ENCODE measurements around the gene SPTBN1. TPM values are rescaled to one million over a fixed set of nuclear protein-coding genes. Genes with fewer than 3 reads are reported as not detected.

SPTBN1 gene
- total and polyA plus RNA-seq, 3 donors from 2014 or later: 143 to 366 (median 278) TPM

GRCh38 chr2:54424555-54425163, 31.5 kb upstream of the SPTBN1 start:
- H3K27me3 ChIP-seq: no peaks in the 10 kb centered on the region
- H3K4me1 ChIP-seq: peaks cover 25% of the 10 kb centered on the region
- H3K36me3 ChIP-seq (ENCODE audit: low read depth, missing control alignments): no peaks in the 10 kb centered on the region
- no peak for DNase-seq
- H3K27ac ChIP-seq: no peak overlapping the region
- H3K4me3 ChIP-seq: no peak overlapping the region
- intact Hi-C loops (cut with DNase I; ENCODE audit: low total_unique reads): no loop called here
- WGBS, 2 donors: 63 to 65% methylated on average over 7 of the region's 7 CpGs
- no peaks in the 10 kb centered on the region for H3K9me3 ChIP-seq
- TF ChIP-seq POLR2A (IDR thresholded peaks at IDR 0.05) (no peak), CTCF (IDR thresholded peaks at IDR 0.05) (no peak)

GRCh38 chr2:54428108-54428831, 27.9 kb upstream of the SPTBN1 start:
- Histone ChIP-seq H3K9me3 (no peaks in the 10 kb centered on the region), H3K4me3 (no peak overlapping the region), H3K36me3 (ENCODE audit: low read depth, missing control alignments) (no peaks in the 10 kb centered on the region), H3K27me3 (no peaks in the 10 kb centered on the region), H3K27ac (peak overlapping the region in 1 of 2 donors; percentile 56), H3K4me1 (peaks cover 48% of the 10 kb centered on the region)
- intact Hi-C loops (cut with DNase I; ENCODE audit: low total_unique reads): no loop called here
- TF ChIP-seq POLR2A (IDR thresholded peaks at IDR 0.05): no peak
- TF ChIP-seq CTCF (IDR thresholded peaks at IDR 0.05): no peak
- peak; percentile 70 for DNase-seq
- WGBS, 2 donors: 50 to 52% methylated on average over 3 of the region's 3 CpGs

- peak overlapping the region; percentile 58 to 82 for H3K27ac ChIP-seq
- no peak for TF ChIP-seq POLR2A (IDR thresholded peaks at IDR 0.05)
- TF ChIP-seq CTCF (IDR thresholded peaks at IDR 0.05): no peak
- 10 to 19% methylated on average over 5 of the region's 5 CpGs for WGBS, 2 donors
- no peak for DNase-seq
- intact Hi-C loops (cut with DNase I; ENCODE audit: low total_unique reads): no loop called here
- peaks cover 40% of the 10 kb centered on the region for H3K4me1 ChIP-seq
- no peaks in the 10 kb centered on the region for H3K27me3 ChIP-seq
- no peak overlapping the region for H3K4me3 ChIP-seq
- H3K36me3 ChIP-seq (ENCODE audit: low read depth, missing control alignments): no peaks in the 10 kb centered on the region
- no peaks in the 10 kb centered on the region for H3K9me3 ChIP-seq
These were observed 27.1 kb upstream of the SPTBN1 start for GRCh38 chr2:54429054-54429453.

- intact Hi-C loops (cut with DNase I; ENCODE audit: low total_unique reads): no loop called here
- Histone ChIP-seq H3K36me3 (ENCODE audit: low read depth, missing control alignments) (no peaks in the 10 kb centered on the region), H3K27me3 (no peaks in the 10 kb centered on the region), H3K4me3 (peak overlapping the region in 1 of 2 donors; percentile 14), H3K27ac (peak overlapping the region; percentile 58 to 82), H3K9me3 (no peaks in the 10 kb centered on the region), H3K4me1 (peaks cover 48% of the 10 kb centered on the region)
- WGBS, 2 donors: 51% methylated on average over 11 to 13 of the region's 13 CpGs
- peak; percentile 75 for DNase-seq
- TF ChIP-seq CTCF (IDR thresholded peaks at IDR 0.05): no peak
- TF ChIP-seq POLR2A (IDR thresholded peaks at IDR 0.05): no peak
These were observed 26.1 kb upstream of the SPTBN1 start for GRCh38 chr2:54429811-54430551.
